Lower lobe of right lung (tissue), 2 donors: Measurements from ENCODE around the gene CREB3L2. TPM values are rescaled to one million over a fixed set of nuclear protein-coding genes. Genes with fewer than 3 reads are reported as not detected.
"Not testable (repeated sequence)": the region's sequence is repeated elsewhere in the genome, so short reads cannot be mapped to it uniquely, and the experiment has no call there.

Experiments used
- ATAC-seq, 2 donors: fragments of 200-7000 bp; cut with Tn5 transposase; one replicate each; pipeline ENCODE4 v1.9.1; 2020 to 2022; ENCODE audit warnings: mild to moderate bottlenecking in 2 of 2, moderate library complexity in 2 of 2
- DNase-seq: peaks from one replicate; pipeline ENCODE4 v3.0.0-alpha.2; 2020
- H3K27ac ChIP-seq: fragments of 200-600 bp; one replicate; pipeline ENCODE4 v1.8.0; 2022
- H3K27me3 ChIP-seq: fragments of 200-600 bp; one replicate; pipeline ENCODE4 v1.8.0; 2022; ENCODE audit warnings: low read depth
- H3K36me3 ChIP-seq: fragments of 200-600 bp; one replicate; pipeline ENCODE4 v1.8.0; 2022; ENCODE audit warnings: mild to moderate bottlenecking
- H3K4me1 ChIP-seq: fragments of 200-600 bp; one replicate; pipeline ENCODE4 v1.8.0; 2022
- H3K4me3 ChIP-seq: fragments of 200-600 bp; one replicate; pipeline ENCODE4 v1.8.0; 2022; ENCODE audit warnings: mild to moderate bottlenecking
- H3K9me3 ChIP-seq: fragments of 200-600 bp; one replicate; pipeline ENCODE4 v1.8.0; 2022
- intact Hi-C: fragments of 100-400 bp; cut with DNase I; formaldehyde crosslinking; loops from one replicate; pipeline ENCODE4 v1.11.0; 2022
- total RNA-seq: library from RNA; stranded (reverse); fragmentation: NEBNext Ultra II Directional; extraction: Animal tissue kit (Norgen Biotek cat#: 25700); gene quantifications from one replicate; pipeline ENCODE4 v1.2.1, GENCODE V29; 2021
- TF ChIP-seq, protein P1 (sequence below): fragments of 200-600 bp; IDR thresholded peaks from one replicate; pipeline ENCODE4 v1.8.0; 2022; ENCODE audit warnings: antibody characterized with exemption, mild to moderate bottlenecking
- donor health status: DM: no; HTN: yes; CAD: no; lungs with severe emphysema.

The CREB3L2 gene
- total RNA-seq, 1 donor from 2014 or later, result 48.9 TPM

DNA sequence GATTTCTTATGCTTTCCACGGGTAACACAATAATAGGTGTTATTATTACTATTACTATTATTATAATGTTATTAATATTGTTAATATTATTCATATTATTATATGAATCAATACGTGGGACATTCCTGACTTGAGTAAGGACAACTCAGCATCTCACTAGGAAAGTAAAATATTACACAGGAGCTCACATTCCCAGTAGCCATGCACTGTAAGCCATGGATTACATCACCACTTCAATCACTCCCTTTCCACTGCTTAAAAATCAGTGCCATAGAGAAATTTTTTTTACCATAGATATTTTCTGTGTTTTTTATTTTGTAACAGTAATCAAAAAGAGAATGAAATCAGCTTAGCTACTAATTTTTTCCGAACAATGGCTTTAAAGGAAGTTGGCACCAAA is 86.6 kb downstream of the CREB3L2 start:
- Histone ChIP-seq H3K9me3 (no peaks in the 10 kb centered on the region), H3K4me1 (no peaks in the 10 kb centered on the region), H3K36me3 (peaks cover 60% of the 10 kb centered on the region), H3K27ac (no peak overlapping the region), H3K27me3 (no peaks in the 10 kb centered on the region), H3K4me3 (no peak overlapping the region)
- DNase-seq (no peak), ATAC-seq (no peak)
- TF ChIP-seq, protein P1, sequence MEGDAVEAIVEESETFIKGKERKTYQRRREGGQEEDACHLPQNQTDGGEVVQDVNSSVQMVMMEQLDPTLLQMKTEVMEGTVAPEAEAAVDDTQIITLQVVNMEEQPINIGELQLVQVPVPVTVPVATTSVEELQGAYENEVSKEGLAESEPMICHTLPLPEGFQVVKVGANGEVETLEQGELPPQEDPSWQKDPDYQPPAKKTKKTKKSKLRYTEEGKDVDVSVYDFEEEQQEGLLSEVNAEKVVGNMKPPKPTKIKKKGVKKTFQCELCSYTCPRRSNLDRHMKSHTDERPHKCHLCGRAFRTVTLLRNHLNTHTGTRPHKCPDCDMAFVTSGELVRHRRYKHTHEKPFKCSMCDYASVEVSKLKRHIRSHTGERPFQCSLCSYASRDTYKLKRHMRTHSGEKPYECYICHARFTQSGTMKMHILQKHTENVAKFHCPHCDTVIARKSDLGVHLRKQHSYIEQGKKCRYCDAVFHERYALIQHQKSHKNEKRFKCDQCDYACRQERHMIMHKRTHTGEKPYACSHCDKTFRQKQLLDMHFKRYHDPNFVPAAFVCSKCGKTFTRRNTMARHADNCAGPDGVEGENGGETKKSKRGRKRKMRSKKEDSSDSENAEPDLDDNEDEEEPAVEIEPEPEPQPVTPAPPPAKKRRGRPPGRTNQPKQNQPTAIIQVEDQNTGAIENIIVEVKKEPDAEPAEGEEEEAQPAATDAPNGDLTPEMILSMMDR, result no peak
- intact Hi-C loops, result no loop called here

DNA sequence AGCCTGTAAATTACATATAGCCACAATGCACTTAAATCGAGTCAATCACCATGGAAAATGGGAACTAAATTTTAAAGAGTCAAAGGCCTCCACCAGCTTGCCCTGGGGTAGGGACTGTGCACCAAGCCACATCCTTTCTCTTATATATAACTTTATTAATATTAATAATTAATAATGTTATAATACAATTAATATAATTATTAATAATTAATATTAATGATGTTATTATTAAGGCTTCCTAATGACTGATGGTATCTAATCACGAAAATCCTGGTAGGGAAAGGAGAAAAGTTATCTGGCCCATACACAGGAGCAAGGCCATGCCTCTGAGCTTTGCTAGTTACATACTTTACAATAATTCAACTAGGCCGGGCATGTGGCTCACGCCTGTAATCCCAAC is 87.9 kb downstream of the CREB3L2 start:
- intact Hi-C loops, result no loop called here

DNA sequence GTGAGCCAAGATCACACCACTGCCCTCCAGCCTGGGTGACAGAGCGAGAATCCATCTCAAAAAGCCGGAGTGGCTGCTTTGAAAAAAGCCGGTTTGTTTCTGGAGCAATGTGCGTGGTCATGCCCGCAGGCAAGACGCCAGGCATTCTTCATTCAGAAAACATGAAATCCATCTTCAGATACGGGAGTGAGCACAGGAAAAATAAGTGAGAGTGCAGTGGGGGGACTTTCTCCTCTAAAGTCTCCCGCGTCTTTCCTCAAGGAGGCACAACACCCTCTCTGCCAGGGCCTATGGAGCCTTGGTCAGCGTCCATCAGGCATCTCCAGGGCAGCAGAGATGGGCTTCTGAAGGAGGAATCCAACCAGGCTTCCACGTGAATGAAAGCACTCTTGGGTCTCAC is 92.8 kb downstream of the CREB3L2 start:
- Histone ChIP-seq H3K4me1 (no peaks in the 10 kb centered on the region), H3K27ac (no peak overlapping the region), H3K4me3 (no peak overlapping the region), H3K36me3 (peaks cover 95% of the 10 kb centered on the region), H3K27me3 (no peaks in the 10 kb centered on the region), H3K9me3 (no peaks in the 10 kb centered on the region)
- TF ChIP-seq, protein P1, result no peak
- no peak for DNase-seq
- intact Hi-C loops, result no loop called here
- ATAC-seq, result no peak

More for the DNA sequence above, 87.9 kb downstream of the CREB3L2 start:
- H3K4me1 ChIP-seq, result no peaks in the 10 kb centered on the region
- H3K36me3 ChIP-seq, result peaks cover 73% of the 10 kb centered on the region
- no peak for DNase-seq
- ATAC-seq, result no peak
- H3K9me3 ChIP-seq, result no peaks in the 10 kb centered on the region
- no peak overlapping the region for H3K4me3 ChIP-seq
- no peaks in the 10 kb centered on the region for H3K27me3 ChIP-seq
- H3K27ac ChIP-seq, result no peak overlapping the region
- TF ChIP-seq, protein P1, result no peak

DNA sequence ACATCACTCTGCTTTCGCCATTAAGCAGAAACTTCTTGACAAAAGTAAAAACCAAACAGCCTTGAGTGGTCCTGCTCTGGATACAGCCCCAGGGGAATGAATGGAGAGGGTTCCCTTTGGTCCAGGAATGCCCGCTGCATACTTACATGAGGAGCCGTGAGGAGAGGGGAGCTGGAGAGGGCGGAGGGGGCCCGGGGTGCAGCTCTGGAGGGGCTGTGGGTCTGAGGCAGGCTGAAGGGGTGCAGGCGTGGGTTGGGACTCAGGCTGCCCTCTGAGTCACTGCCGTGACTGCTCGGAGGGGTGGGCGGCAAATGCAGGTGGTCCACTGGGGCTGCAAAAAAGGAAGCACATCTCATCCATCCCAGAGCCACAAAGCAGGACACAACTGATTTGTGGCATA is 93.8 kb downstream of the CREB3L2 start:
- intact Hi-C loops, result no loop called here
- no peak for ATAC-seq
- Histone ChIP-seq H3K36me3 (peaks cover 95% of the 10 kb centered on the region), H3K4me3 (no peak overlapping the region), H3K4me1 (peaks cover 8% of the 10 kb centered on the region), H3K27me3 (no peaks in the 10 kb centered on the region), H3K27ac (no peak overlapping the region), H3K9me3 (no peaks in the 10 kb centered on the region)
- no peak for DNase-seq
- TF ChIP-seq, protein P1, result no peak

DNA sequence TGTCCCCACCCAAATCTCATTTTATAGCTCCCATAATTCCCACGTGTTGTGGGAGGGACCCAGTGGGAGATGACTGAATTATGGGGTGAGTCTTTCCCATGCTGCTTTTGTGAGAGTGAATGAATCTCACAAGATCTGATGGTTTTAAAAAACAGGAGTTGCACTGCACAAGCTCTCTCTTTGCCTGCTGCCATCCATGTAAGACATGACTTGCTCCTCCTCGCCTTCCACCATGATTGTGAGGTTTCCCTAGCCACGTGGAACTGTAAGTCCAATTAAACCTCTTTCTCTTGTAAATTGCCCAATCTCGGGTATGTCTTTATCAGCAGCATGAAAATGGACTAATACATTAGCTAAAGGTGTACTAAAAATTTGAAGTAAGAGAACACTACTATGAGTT is 95.2 kb downstream of the CREB3L2 start:
- H3K9me3 ChIP-seq, DNase-seq, H3K27ac ChIP-seq, intact Hi-C loops, ATAC-seq, H3K4me1 ChIP-seq, H3K27me3 ChIP-seq, H3K4me3 ChIP-seq: not testable (repeated sequence)
- H3K36me3 ChIP-seq, result peaks cover 95% of the 10 kb centered on the region

DNA sequence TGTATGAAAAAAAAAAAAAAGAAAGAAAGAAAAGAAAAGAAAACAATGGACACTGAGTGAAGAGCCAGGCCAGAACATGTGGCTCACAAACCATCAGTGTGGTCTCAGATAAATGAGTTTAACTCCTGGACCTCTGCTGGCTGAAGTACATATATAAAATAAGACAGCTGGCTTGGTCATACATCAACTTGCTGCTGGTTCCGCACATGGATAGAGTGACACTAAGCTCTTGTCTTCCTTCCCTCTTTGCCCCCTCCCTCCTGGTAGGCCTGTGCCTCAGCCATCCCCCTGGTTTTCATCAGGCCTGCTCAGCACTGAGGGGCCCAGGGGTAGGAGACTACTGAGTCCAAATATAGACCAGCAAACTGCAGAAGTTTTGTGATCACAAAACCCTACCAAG is 97.1 kb downstream of the CREB3L2 start:
- Histone ChIP-seq H3K36me3 (peaks cover 94% of the 10 kb centered on the region), H3K27me3 (no peaks in the 10 kb centered on the region), H3K27ac (no peak overlapping the region), H3K4me1 (peaks cover 8% of the 10 kb centered on the region), H3K9me3 (no peaks in the 10 kb centered on the region), H3K4me3 (no peak overlapping the region)
- ATAC-seq, result no peak
- intact Hi-C loops, result loop anchor here (5.0 kb wide), 1 partner anchor 102 kb away; no protein-coding TSS in a partner anchor
- TF ChIP-seq, protein P1, result no peak
- no peak for DNase-seq
